Endothelial cell of umbilical vein (primary cell): ENCODE measurements around the gene STAU1. TPM values are rescaled to one million over a fixed set of nuclear protein-coding genes. Genes with fewer than 3 reads are reported as not detected.

Experiments used
- BruUV-seq: library from RNA; stranded (reverse); fragments of 400-500 nt; replicated peaks from 2 replicates; lab custom pipeline; 2021; lab: Mats Ljungman, UMichigan
- CTCF ChIA-PET: fragments of 300-600, 350-600 bp; sonication (Branson Sonifier 250); formaldehyde crosslinking; loops from one replicate; lab custom pipeline; 2021; ENCODE audit warnings: antibody characterized with exemption, inconsistent platforms; lab: Charles Lee
- POLR2A ChIA-PET: fragments of 300-600, 350-600 bp; sonication (Branson Sonifier 250); formaldehyde crosslinking; loops from one replicate; lab custom pipeline; 2021; ENCODE audit warnings: antibody characterized with exemption, inconsistent platforms; lab: Charles Lee
- DNase-seq: peaks from one replicate; pipeline ENCODE4 v3.0.0-alpha.2; 2011; ENCODE audit warnings: low read depth, low spot score
- FAIRE-seq: peaks from 2 replicates; lab custom pipeline; 2011; peaks lifted over from hg19 to GRCh38; lab: Jason Lieb, UNC
- H2AFZ ChIP-seq: 2 replicates; pipeline ENCODE4 v1.6.0; 2012; ENCODE audit warnings: low read depth, low read length, control low read depth, inconsistent platforms
- H3K27ac ChIP-seq: 2 replicates; pipeline ENCODE4 v1.5.1; 2011; ENCODE audit warnings: low read depth, mild to moderate bottlenecking, control low read depth, low read length, moderate library complexity; ENCODE audit not compliant: insufficient read depth
- H3K27me3 ChIP-seq, 2 experiments: 2 replicates each; pipeline versions ENCODE4 v1.6.0 to v1.6.1; 2011; ENCODE audit warnings: low read length in 2 of 2, mixed read lengths in 1 of 2; ENCODE audit not compliant: control insufficient read depth in 2 of 2, insufficient read depth in 2 of 2
- H3K36me3 ChIP-seq, 2 experiments: 2 replicates in 1 of 2; 3 replicates in 1 of 2; pipeline ENCODE4 v1.5.1; 2011; ENCODE audit warnings: low read length in 2 of 2, mild to moderate bottlenecking in 1 of 2, moderate library complexity in 1 of 2; ENCODE audit not compliant: control insufficient read depth in 2 of 2, insufficient read depth in 2 of 2; ENCODE audit errors: extremely low read depth in 1 of 2
- H3K4me1 ChIP-seq: 3 replicates; pipeline ENCODE4 v1.5.1; 2011; ENCODE audit warnings: mild to moderate bottlenecking, low read length; ENCODE audit not compliant: control insufficient read depth, insufficient read depth; ENCODE audit errors: extremely low read depth
- H3K4me2 ChIP-seq: 2 replicates; pipeline ENCODE4 v1.6.1; 2011; ENCODE audit warnings: low read length, control low read depth, mixed read lengths; ENCODE audit not compliant: insufficient read depth
- H3K4me3 ChIP-seq, 3 experiments: fragments of 200-600 bp in 1 of 3; sonication (generic), shearing (Covaris generic) in 1 of 3; replicated peaks in 1 of 3; 2 replicates each; pipeline ENCODE4 v1.5.1; 2011 to 2016; ENCODE audit warnings: control low read depth in 3 of 3, low read length in 3 of 3, mild to moderate bottlenecking in 2 of 3, inconsistent platforms in 1 of 3, low read depth in 1 of 3, moderate library complexity in 1 of 3; ENCODE audit not compliant: insufficient read depth in 1 of 3
- H3K79me2 ChIP-seq: 2 replicates; pipeline ENCODE4 v1.6.0; 2012; ENCODE audit warnings: low read length, inconsistent platforms; ENCODE audit not compliant: control insufficient read depth, insufficient read depth
- H3K9ac ChIP-seq: replicated peaks from 2 replicates; pipeline ENCODE3; 2011; ENCODE audit warnings: low read length, control low read depth; ENCODE audit not compliant: insufficient read depth; ENCODE audit errors: extremely low read depth
- H3K9me1 ChIP-seq: replicated peaks from 3 replicates; pipeline ENCODE4 v1.6.0; 2011; ENCODE audit warnings: mild to moderate bottlenecking, low read length; ENCODE audit not compliant: control insufficient read depth, insufficient read depth; ENCODE audit errors: extremely low read depth
- H3K9me3 ChIP-seq: replicated peaks from 2 replicates; pipeline ENCODE4 v1.5.1; 2012; ENCODE audit warnings: low read length, inconsistent platforms; ENCODE audit not compliant: control insufficient read depth, insufficient read depth
- H4K20me1 ChIP-seq: replicated peaks from 2 replicates; pipeline ENCODE3; 2011; ENCODE audit warnings: mild to moderate bottlenecking, low read length; ENCODE audit not compliant: control insufficient read depth, insufficient read depth; ENCODE audit errors: extremely low read depth
- EZH2 ChIP-seq: IDR thresholded peaks from 2 replicates; pipeline ENCODE4 v1.6.1; 2012; ENCODE audit warnings: borderline replicate concordance, low read depth, mild to moderate bottlenecking, moderate library complexity, low read length, inconsistent platforms; ENCODE audit not compliant: severe bottlenecking
- FOS ChIP-seq: IDR thresholded peaks from 2 replicates; pipeline ENCODE4 v1.6.1; 2011; ENCODE audit warnings: mild to moderate bottlenecking, low read length, moderate library complexity, borderline replicate concordance; ENCODE audit not compliant: insufficient read depth
- GATA2 ChIP-seq: IDR thresholded peaks from 2 replicates; pipeline ENCODE4 v1.7.0; 2011; ENCODE audit warnings: low read depth, mild to moderate bottlenecking, moderate library complexity, mixed read lengths, low read length; ENCODE audit not compliant: insufficient read length, insufficient read depth
- JUN ChIP-seq: IDR thresholded peaks from 2 replicates; pipeline ENCODE4 v1.6.1; 2011; ENCODE audit warnings: borderline replicate concordance, low read depth; ENCODE audit not compliant: insufficient read length, insufficient read depth
- MAX ChIP-seq: IDR thresholded peaks from 2 replicates; pipeline ENCODE4 v1.6.1; 2011; ENCODE audit not compliant: insufficient read depth, insufficient read length
- MYC ChIP-seq: IDR thresholded peaks from one replicate; pipeline ENCODE4 v1.6.1; 2011; ENCODE audit warnings: mild to moderate bottlenecking, low read depth, low read length
- POLR2A ChIP-seq: IDR thresholded peaks from 2 replicates; pipeline ENCODE4 v1.6.1; 2012; ENCODE audit warnings: low read depth, mild to moderate bottlenecking, control low read depth, low read length
- POLR2AphosphoS5 ChIP-seq: IDR thresholded peaks from 2 replicates; pipeline ENCODE4 v1.6.1; 2012; ENCODE audit warnings: low read depth, mild to moderate bottlenecking, control low read depth, low read length, moderate library complexity; ENCODE audit not compliant: insufficient read depth
- dilution Hi-C: fragments of 300-500 bp; cut with MboI; formaldehyde crosslinking; loops from one replicate; pipeline ENCODE4 v1.15.0; 2019; ENCODE audit warnings: low sequenced_read_pairs; ENCODE audit not compliant: extremely low pct_ligation_motif_present
- intact Hi-C: fragments of 100-400 bp; cut with micrococcal nuclease; formaldehyde crosslinking; loops from one replicate; pipeline ENCODE4 v1.10.0; 2022
- polyA plus RNA-seq, 4 experiments: library from polyadenylated mRNA; depleted of rRNA in 3 of 4; stranded (reverse) in 3 of 4; unstranded in 1 of 4; fragments of >200 nt; gene quantifications; 2 replicates each; pipeline versions ENCODE4 v1.2.1 to v1.2.3, GENCODE V29; 2011 to 2012; ENCODE audit warnings: missing spikeins in 1 of 4
- total RNA-seq: library from RNA; stranded (reverse); gene quantifications from 2 replicates; pipeline ENCODE4 v1.2.3, GENCODE V29; 2021
- TF ChIP-seq, protein P1 (sequence below), 2 donors: IDR thresholded peaks; 1 replicate in 1 of 2; 2 replicates in 1 of 2; pipeline ENCODE4 v1.5.1; 2011; ENCODE audit warnings: low read length in 2 of 2, mild to moderate bottlenecking in 2 of 2, moderate library complexity in 2 of 2, control low read depth in 1 of 2, inconsistent platforms in 1 of 2, low read depth in 1 of 2; ENCODE audit not compliant: insufficient read depth in 1 of 2; ENCODE audit errors: extremely low read depth in 1 of 2

STAU1 gene
- total and polyA plus RNA-seq, 2 donors (not counting 3 experiments of a cell fraction or from before 2014, with no cell fraction given): 53.1 to 98.1 TPM

- dilution Hi-C loops (no loop called here), intact Hi-C loops (no loop called here)
- DNase-seq (no peak), FAIRE-seq (no peak)
- POLR2A ChIA-PET: no interaction called here
- Histone ChIP-seq H3K4me1 (no peaks in the 10 kb centered on the region), H3K27me3 (no peaks in the 10 kb centered on the region), H3K9me3 (no peaks in the 10 kb centered on the region), H3K36me3 (no peaks in the 10 kb centered on the region), H3K4me2 (no peak overlapping the region), H3K4me3 (no peak overlapping the region), H3K79me2 (no peaks in the 10 kb centered on the region), H2AFZ (no peak overlapping the region), H3K9me1 (no peaks in the 10 kb centered on the region), H3K9ac (no peak overlapping the region), H4K20me1 (no peaks in the 10 kb centered on the region), H3K27ac (no peak overlapping the region)
- BruUV-seq: no TSS peak
- CTCF ChIA-PET: no interaction called here
- TF ChIP-seq EZH2 (no peak), GATA2 (no peak), MYC (no peak), FOS (no peak), POLR2A (no peak), MAX (no peak), JUN (no peak), POLR2AphosphoS5 (no peak)
- TF ChIP-seq, protein P1, sequence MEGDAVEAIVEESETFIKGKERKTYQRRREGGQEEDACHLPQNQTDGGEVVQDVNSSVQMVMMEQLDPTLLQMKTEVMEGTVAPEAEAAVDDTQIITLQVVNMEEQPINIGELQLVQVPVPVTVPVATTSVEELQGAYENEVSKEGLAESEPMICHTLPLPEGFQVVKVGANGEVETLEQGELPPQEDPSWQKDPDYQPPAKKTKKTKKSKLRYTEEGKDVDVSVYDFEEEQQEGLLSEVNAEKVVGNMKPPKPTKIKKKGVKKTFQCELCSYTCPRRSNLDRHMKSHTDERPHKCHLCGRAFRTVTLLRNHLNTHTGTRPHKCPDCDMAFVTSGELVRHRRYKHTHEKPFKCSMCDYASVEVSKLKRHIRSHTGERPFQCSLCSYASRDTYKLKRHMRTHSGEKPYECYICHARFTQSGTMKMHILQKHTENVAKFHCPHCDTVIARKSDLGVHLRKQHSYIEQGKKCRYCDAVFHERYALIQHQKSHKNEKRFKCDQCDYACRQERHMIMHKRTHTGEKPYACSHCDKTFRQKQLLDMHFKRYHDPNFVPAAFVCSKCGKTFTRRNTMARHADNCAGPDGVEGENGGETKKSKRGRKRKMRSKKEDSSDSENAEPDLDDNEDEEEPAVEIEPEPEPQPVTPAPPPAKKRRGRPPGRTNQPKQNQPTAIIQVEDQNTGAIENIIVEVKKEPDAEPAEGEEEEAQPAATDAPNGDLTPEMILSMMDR (IDR thresholded peaks at IDR 0.05; ENCODE audit: extremely low read depth in 1 of 2, insufficient read depth in 1 of 2, low read depth in 1 of 2, low read length in 2 of 2): no peak
Measured at GRCh38 chr20:49210101-49210756, 22.1 kb upstream of the STAU1 start.
